GM12874 (cell line): ENCODE measurements around the gene REV1.

Source experiments
- CTCF ChIP-seq: IDR thresholded peaks from 2 replicates; pipeline ENCODE4 v1.5.1; 2011; ENCODE audit warnings: low read depth, mild to moderate bottlenecking, control low read depth, low read length, moderate library complexity; ENCODE audit not compliant: insufficient read depth

REV1 gene

GRCh38 chr2:99439971-99440505 is 49.8 kb downstream of the REV1 start:
- TF ChIP-seq CTCF = no peak

GRCh38 chr2:99436874-99437273 is 52.9 kb downstream of the REV1 start:
- TF ChIP-seq CTCF = no peak

- no peak for TF ChIP-seq CTCF
Measured at GRCh38 chr2:99433340-99433739, 56.5 kb downstream of the REV1 start.

GRCh38 chr2:99431587-99432275 is 58.1 kb downstream of the REV1 start:
- TF ChIP-seq CTCF = no peak

GRCh38 chr2:99430614-99431291 is 59.1 kb downstream of the REV1 start:
- TF ChIP-seq CTCF = no peak

- no peak for TF ChIP-seq CTCF
Measured at GRCh38 chr2:99425022-99425421, 64.8 kb downstream of the REV1 start.

GRCh38 chr2:99424371-99424770 is 65.4 kb downstream of the REV1 start:
- TF ChIP-seq CTCF = no peak
